Endothelial cell of umbilical vein (primary cell): ENCODE data around the gene RIMBP2. TPM values are rescaled to one million over a fixed set of nuclear protein-coding genes. Genes with fewer than 3 reads are reported as not detected.

Source experiments
- BruUV-seq: library from RNA; stranded (reverse); fragments of 400-500 nt; replicated peaks from 2 replicates; lab custom pipeline; 2021; lab: Mats Ljungman, UMichigan
- CTCF ChIA-PET: fragments of 300-600, 350-600 bp; sonication (Branson Sonifier 250); formaldehyde crosslinking; loops from one replicate; lab custom pipeline; 2021; ENCODE audit warnings: antibody characterized with exemption, inconsistent platforms; lab: Charles Lee
- POLR2A ChIA-PET: fragments of 300-600, 350-600 bp; sonication (Branson Sonifier 250); formaldehyde crosslinking; loops from one replicate; lab custom pipeline; 2021; ENCODE audit warnings: antibody characterized with exemption, inconsistent platforms; lab: Charles Lee
- DNase-seq: peaks from one replicate; pipeline ENCODE4 v3.0.0-alpha.2; 2011; ENCODE audit warnings: low read depth, low spot score
- FAIRE-seq: peaks from 2 replicates; lab custom pipeline; 2011; peaks lifted over from hg19 to GRCh38; lab: Jason Lieb, UNC
- H2AFZ ChIP-seq: 2 replicates; pipeline ENCODE4 v1.6.0; 2012; ENCODE audit warnings: low read depth, low read length, control low read depth, inconsistent platforms
- H3K27ac ChIP-seq: 2 replicates; pipeline ENCODE4 v1.5.1; 2011; ENCODE audit warnings: low read depth, mild to moderate bottlenecking, control low read depth, low read length, moderate library complexity; ENCODE audit not compliant: insufficient read depth
- H3K27me3 ChIP-seq, 2 experiments: 2 replicates each; pipeline versions ENCODE4 v1.6.0 to v1.6.1; 2011; ENCODE audit warnings: low read length in 2 of 2, mixed read lengths in 1 of 2; ENCODE audit not compliant: control insufficient read depth in 2 of 2, insufficient read depth in 2 of 2
- H3K36me3 ChIP-seq, 2 experiments: 2 replicates in 1 of 2; 3 replicates in 1 of 2; pipeline ENCODE4 v1.5.1; 2011; ENCODE audit warnings: low read length in 2 of 2, mild to moderate bottlenecking in 1 of 2, moderate library complexity in 1 of 2; ENCODE audit not compliant: control insufficient read depth in 2 of 2, insufficient read depth in 2 of 2; ENCODE audit errors: extremely low read depth in 1 of 2
- H3K4me1 ChIP-seq: 3 replicates; pipeline ENCODE4 v1.5.1; 2011; ENCODE audit warnings: mild to moderate bottlenecking, low read length; ENCODE audit not compliant: control insufficient read depth, insufficient read depth; ENCODE audit errors: extremely low read depth
- H3K4me2 ChIP-seq: 2 replicates; pipeline ENCODE4 v1.6.1; 2011; ENCODE audit warnings: low read length, control low read depth, mixed read lengths; ENCODE audit not compliant: insufficient read depth
- H3K4me3 ChIP-seq, 3 experiments: fragments of 200-600 bp in 1 of 3; sonication (generic), shearing (Covaris generic) in 1 of 3; replicated peaks in 1 of 3; 2 replicates each; pipeline ENCODE4 v1.5.1; 2011 to 2016; ENCODE audit warnings: control low read depth in 3 of 3, low read length in 3 of 3, mild to moderate bottlenecking in 2 of 3, inconsistent platforms in 1 of 3, low read depth in 1 of 3, moderate library complexity in 1 of 3; ENCODE audit not compliant: insufficient read depth in 1 of 3
- H3K79me2 ChIP-seq: 2 replicates; pipeline ENCODE4 v1.6.0; 2012; ENCODE audit warnings: low read length, inconsistent platforms; ENCODE audit not compliant: control insufficient read depth, insufficient read depth
- H3K9ac ChIP-seq: replicated peaks from 2 replicates; pipeline ENCODE3; 2011; ENCODE audit warnings: low read length, control low read depth; ENCODE audit not compliant: insufficient read depth; ENCODE audit errors: extremely low read depth
- H3K9me1 ChIP-seq: replicated peaks from 3 replicates; pipeline ENCODE4 v1.6.0; 2011; ENCODE audit warnings: mild to moderate bottlenecking, low read length; ENCODE audit not compliant: control insufficient read depth, insufficient read depth; ENCODE audit errors: extremely low read depth
- H3K9me3 ChIP-seq: replicated peaks from 2 replicates; pipeline ENCODE4 v1.5.1; 2012; ENCODE audit warnings: low read length, inconsistent platforms; ENCODE audit not compliant: control insufficient read depth, insufficient read depth
- H4K20me1 ChIP-seq: replicated peaks from 2 replicates; pipeline ENCODE3; 2011; ENCODE audit warnings: mild to moderate bottlenecking, low read length; ENCODE audit not compliant: control insufficient read depth, insufficient read depth; ENCODE audit errors: extremely low read depth
- EZH2 ChIP-seq: IDR thresholded peaks from 2 replicates; pipeline ENCODE4 v1.6.1; 2012; ENCODE audit warnings: borderline replicate concordance, low read depth, mild to moderate bottlenecking, moderate library complexity, low read length, inconsistent platforms; ENCODE audit not compliant: severe bottlenecking
- FOS ChIP-seq: IDR thresholded peaks from 2 replicates; pipeline ENCODE4 v1.6.1; 2011; ENCODE audit warnings: mild to moderate bottlenecking, low read length, moderate library complexity, borderline replicate concordance; ENCODE audit not compliant: insufficient read depth
- GATA2 ChIP-seq: IDR thresholded peaks from 2 replicates; pipeline ENCODE4 v1.7.0; 2011; ENCODE audit warnings: low read depth, mild to moderate bottlenecking, moderate library complexity, mixed read lengths, low read length; ENCODE audit not compliant: insufficient read length, insufficient read depth
- JUN ChIP-seq: IDR thresholded peaks from 2 replicates; pipeline ENCODE4 v1.6.1; 2011; ENCODE audit warnings: borderline replicate concordance, low read depth; ENCODE audit not compliant: insufficient read length, insufficient read depth
- MYC ChIP-seq: IDR thresholded peaks from one replicate; pipeline ENCODE4 v1.6.1; 2011; ENCODE audit warnings: mild to moderate bottlenecking, low read depth, low read length
- POLR2A ChIP-seq: IDR thresholded peaks from 2 replicates; pipeline ENCODE4 v1.6.1; 2012; ENCODE audit warnings: low read depth, mild to moderate bottlenecking, control low read depth, low read length
- POLR2AphosphoS5 ChIP-seq: IDR thresholded peaks from 2 replicates; pipeline ENCODE4 v1.6.1; 2012; ENCODE audit warnings: low read depth, mild to moderate bottlenecking, control low read depth, low read length, moderate library complexity; ENCODE audit not compliant: insufficient read depth
- dilution Hi-C: fragments of 300-500 bp; cut with MboI; formaldehyde crosslinking; loops from one replicate; pipeline ENCODE4 v1.15.0; 2019; ENCODE audit warnings: low sequenced_read_pairs; ENCODE audit not compliant: extremely low pct_ligation_motif_present
- intact Hi-C: fragments of 100-400 bp; cut with micrococcal nuclease; formaldehyde crosslinking; loops from one replicate; pipeline ENCODE4 v1.10.0; 2022
- polyA plus RNA-seq, 4 experiments: library from polyadenylated mRNA; depleted of rRNA in 3 of 4; stranded (reverse) in 3 of 4; unstranded in 1 of 4; fragments of >200 nt; gene quantifications; 2 replicates each; pipeline versions ENCODE4 v1.2.1 to v1.2.3, GENCODE V29; 2011 to 2012; ENCODE audit warnings: missing spikeins in 1 of 4
- total RNA-seq: library from RNA; stranded (reverse); gene quantifications from 2 replicates; pipeline ENCODE4 v1.2.3, GENCODE V29; 2021
- TF ChIP-seq, protein P1 (sequence below), 2 donors: IDR thresholded peaks; 1 replicate in 1 of 2; 2 replicates in 1 of 2; pipeline ENCODE4 v1.5.1; 2011; ENCODE audit warnings: low read length in 2 of 2, mild to moderate bottlenecking in 2 of 2, moderate library complexity in 2 of 2, control low read depth in 1 of 2, inconsistent platforms in 1 of 2, low read depth in 1 of 2; ENCODE audit not compliant: insufficient read depth in 1 of 2; ENCODE audit errors: extremely low read depth in 1 of 2
- TF ChIP-seq, protein P2 (sequence below): IDR thresholded peaks from 2 replicates; pipeline ENCODE4 v1.6.1; 2011; ENCODE audit not compliant: insufficient read depth, insufficient read length

Gene RIMBP2
- total and polyA plus RNA-seq, 2 donors (not counting 3 experiments of a cell fraction or from before 2014, with no cell fraction given): 0.04 TPM; not detected in 1

DNA sequence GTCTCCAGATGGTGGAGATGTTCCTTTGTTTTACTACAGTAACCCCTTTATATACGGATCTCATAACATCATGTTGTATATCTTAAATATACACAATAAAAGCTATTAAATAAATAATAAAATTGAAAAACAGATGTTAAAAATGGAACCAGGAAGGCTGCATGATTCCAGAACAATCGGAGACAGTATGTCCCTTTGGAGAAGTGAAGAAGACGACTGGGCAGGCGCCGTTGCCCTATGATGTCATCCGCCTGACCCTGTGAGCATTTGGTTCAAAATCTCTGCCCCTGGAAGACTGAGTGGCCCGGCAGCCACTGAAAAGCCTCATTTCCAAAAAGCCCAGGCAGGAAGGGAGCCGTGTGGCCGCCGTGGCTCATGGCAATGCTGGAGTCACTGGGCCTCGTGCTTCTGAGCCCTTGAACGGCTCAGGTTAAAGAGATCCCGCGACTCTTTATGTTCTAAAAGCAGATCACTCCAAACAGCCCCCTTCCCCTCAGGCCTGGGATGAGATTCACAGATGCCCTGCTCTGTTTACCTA, 30.8 kb downstream of the RIMBP2 start:
- Histone ChIP-seq H3K4me3 (no peak overlapping the region), H3K27ac (no peak overlapping the region), H3K4me1 (no peaks in the 10 kb centered on the region), H3K9ac (no peak overlapping the region), H3K27me3 (no peaks in the 10 kb centered on the region), H4K20me1 (no peaks in the 10 kb centered on the region), H3K4me2 (no peak overlapping the region), H3K79me2 (no peaks in the 10 kb centered on the region), H3K36me3 (no peaks in the 10 kb centered on the region), H3K9me1 (no peaks in the 10 kb centered on the region), H2AFZ (no peak overlapping the region), H3K9me3 (peaks cover 2% of the 10 kb centered on the region)
- FAIRE-seq (no peak), DNase-seq (no peak)
- ChIA-PET CTCF (no interaction called here), POLR2A (no interaction called here)
- no TSS peak for BruUV-seq
- dilution Hi-C loops (no loop called here), intact Hi-C loops (no loop called here)
- no peak for TF ChIP-seq GATA2

DNA sequence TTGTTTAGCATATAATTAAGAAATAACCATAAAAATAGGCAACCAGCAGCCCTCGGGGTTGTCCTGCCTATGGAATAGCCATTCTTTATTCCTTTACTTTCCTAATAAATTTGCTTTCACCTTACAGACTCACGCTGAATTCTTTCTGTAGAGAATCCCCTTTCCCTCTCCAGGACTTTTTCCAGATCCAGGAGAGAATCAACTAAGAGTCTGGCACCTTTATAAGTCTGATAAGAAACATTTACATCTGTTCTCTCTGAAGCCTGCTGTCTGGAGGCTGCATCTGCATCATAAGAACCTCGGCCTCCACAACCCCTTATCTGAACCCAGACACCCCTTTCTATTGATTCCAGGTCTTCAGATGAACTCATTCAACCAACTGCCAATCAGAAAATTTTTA, 32.3 kb downstream of the RIMBP2 start:
- ChIA-PET CTCF (no interaction called here), POLR2A (no interaction called here)
- H3K9me3 ChIP-seq: peaks cover 2% of the 10 kb centered on the region
- no peaks in the 10 kb centered on the region for H3K36me3 ChIP-seq
- H3K4me3 ChIP-seq: no peak overlapping the region
- intact Hi-C loops (no loop called here), dilution Hi-C loops (no loop called here)
- BruUV-seq: no TSS peak
- H2AFZ ChIP-seq: no peak overlapping the region
- H3K4me1 ChIP-seq: no peaks in the 10 kb centered on the region
- TF ChIP-seq GATA2: no peak
- TF ChIP-seq POLR2AphosphoS5: no peak
- no peak for TF ChIP-seq FOS
- TF ChIP-seq JUN: no peak
- TF ChIP-seq, protein P1, sequence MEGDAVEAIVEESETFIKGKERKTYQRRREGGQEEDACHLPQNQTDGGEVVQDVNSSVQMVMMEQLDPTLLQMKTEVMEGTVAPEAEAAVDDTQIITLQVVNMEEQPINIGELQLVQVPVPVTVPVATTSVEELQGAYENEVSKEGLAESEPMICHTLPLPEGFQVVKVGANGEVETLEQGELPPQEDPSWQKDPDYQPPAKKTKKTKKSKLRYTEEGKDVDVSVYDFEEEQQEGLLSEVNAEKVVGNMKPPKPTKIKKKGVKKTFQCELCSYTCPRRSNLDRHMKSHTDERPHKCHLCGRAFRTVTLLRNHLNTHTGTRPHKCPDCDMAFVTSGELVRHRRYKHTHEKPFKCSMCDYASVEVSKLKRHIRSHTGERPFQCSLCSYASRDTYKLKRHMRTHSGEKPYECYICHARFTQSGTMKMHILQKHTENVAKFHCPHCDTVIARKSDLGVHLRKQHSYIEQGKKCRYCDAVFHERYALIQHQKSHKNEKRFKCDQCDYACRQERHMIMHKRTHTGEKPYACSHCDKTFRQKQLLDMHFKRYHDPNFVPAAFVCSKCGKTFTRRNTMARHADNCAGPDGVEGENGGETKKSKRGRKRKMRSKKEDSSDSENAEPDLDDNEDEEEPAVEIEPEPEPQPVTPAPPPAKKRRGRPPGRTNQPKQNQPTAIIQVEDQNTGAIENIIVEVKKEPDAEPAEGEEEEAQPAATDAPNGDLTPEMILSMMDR (IDR thresholded peaks at IDR 0.05; ENCODE audit: extremely low read depth in 1 of 2, insufficient read depth in 1 of 2, low read depth in 1 of 2, low read length in 2 of 2): no peak
- no peak for TF ChIP-seq EZH2
- TF ChIP-seq MYC: no peak
- TF ChIP-seq POLR2A: no peak
- TF ChIP-seq, protein P2, sequence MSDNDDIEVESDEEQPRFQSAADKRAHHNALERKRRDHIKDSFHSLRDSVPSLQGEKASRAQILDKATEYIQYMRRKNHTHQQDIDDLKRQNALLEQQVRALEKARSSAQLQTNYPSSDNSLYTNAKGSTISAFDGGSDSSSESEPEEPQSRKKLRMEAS: no peak
- no peak overlapping the region for H3K9ac ChIP-seq
- no peaks in the 10 kb centered on the region for H3K9me1 ChIP-seq
- H3K27me3 ChIP-seq: no peaks in the 10 kb centered on the region
- no peak overlapping the region for H3K27ac ChIP-seq
- DNase-seq (no peak), FAIRE-seq (no peak)
- no peaks in the 10 kb centered on the region for H4K20me1 ChIP-seq
- H3K79me2 ChIP-seq: no peaks in the 10 kb centered on the region
- no peak overlapping the region for H3K4me2 ChIP-seq
